EH (cell line): ENCODE measurements around the gene SLC35B2.

Source experiments
- DNase-seq: peaks from one replicate; pipeline ENCODE4 v3.0.0-alpha.2; 2015; ENCODE audit warnings: low read depth

The SLC35B2 gene

DNA sequence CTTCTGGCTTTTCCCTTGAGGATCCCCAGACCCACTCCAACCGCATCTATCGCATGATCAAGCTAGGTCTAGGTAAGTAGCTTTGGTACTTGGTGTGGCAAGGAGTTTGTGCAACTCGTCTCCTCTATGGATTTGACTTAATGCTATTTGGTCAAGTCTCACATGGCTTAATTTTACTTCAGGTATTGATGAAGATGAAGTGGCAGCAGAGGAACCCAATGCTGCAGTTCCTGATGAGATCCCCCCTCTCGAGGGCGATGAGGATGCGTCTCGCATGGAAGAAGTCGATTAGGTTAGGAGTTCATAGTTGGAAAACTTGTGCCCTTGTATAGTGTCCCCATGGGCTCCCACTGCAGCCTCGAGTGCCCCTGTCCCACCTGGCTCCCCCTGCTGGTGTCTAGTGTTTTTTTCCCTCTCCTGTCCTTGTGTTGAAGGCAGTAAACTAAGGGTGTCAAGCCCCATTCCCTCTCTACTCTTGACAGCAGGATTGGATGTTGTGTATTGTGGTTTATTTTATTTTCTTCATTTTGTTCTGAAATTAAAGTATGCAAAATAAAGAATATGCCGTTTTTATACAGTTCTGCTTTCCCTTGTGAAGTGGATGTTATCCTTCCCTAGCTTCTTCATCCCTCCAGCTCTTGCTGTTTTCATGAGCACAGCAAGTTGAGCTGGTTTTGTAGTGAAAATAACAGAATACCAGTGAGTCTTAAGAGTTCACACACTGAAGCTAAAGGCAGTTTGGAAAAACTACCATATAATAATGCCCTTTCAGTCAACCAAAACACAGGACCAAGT lies 3.8 kb downstream of the SLC35B2 start:
- peak; percentile 56 for DNase-seq

DNA sequence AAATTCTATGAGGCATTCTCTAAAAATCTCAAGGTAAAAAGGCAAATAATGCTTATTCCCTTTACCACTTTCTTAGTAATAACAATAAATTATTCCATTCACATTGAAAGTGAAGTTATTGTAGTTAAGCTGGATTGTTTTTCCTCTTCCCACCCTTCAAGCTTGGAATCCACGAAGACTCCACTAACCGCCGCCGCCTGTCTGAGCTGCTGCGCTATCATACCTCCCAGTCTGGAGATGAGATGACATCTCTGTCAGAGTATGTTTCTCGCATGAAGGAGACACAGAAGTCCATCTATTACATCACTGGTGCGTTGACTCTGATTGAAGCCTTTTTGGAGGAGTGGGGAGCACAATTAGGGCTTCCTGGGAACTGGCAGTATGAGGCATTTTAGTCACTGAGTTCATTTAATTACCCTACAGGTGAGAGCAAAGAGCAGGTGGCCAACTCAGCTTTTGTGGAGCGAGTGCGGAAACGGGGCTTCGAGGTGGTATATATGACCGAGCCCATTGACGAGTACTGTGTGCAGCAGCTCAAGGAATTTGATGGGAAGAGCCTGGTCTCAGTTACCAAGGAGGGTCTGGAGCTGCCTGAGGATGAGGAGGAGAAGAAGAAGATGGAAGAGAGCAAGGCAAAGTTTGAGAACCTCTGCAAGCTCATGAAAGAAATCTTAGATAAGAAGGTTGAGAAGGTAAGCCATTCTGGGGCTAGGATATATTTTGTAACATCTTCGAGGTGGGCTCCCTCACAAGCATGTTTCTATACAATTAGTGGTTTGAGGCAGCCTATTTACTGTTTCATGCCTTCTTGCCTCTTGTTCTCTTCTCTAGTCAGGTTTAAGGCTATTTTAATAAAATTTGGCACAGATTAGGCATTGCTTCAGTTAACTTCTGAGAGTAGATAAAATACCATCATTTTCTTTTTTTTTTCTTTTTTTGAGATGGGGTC lies 5.5 kb downstream of the SLC35B2 start:
- no peak for DNase-seq

DNA sequence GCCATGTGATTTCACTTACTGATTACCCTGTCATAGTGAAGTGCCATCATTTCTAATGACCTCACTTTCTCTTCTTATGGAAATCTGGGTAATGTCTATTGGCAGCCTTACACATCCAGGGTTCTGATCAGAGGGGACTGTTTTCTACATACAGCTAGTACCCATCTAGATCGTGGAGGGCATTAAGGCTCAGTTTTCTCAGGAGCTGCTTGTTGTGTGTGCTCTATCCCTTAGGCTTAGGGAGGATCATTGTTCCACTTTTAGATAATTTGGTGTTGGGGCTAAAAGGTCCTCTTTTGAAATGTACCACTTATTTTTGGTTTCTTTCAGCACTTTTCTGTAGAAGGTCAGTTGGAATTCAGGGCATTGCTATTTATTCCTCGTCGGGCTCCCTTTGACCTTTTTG lies 6.6 kb downstream of the SLC35B2 start:
- DNase-seq = no peak

DNA sequence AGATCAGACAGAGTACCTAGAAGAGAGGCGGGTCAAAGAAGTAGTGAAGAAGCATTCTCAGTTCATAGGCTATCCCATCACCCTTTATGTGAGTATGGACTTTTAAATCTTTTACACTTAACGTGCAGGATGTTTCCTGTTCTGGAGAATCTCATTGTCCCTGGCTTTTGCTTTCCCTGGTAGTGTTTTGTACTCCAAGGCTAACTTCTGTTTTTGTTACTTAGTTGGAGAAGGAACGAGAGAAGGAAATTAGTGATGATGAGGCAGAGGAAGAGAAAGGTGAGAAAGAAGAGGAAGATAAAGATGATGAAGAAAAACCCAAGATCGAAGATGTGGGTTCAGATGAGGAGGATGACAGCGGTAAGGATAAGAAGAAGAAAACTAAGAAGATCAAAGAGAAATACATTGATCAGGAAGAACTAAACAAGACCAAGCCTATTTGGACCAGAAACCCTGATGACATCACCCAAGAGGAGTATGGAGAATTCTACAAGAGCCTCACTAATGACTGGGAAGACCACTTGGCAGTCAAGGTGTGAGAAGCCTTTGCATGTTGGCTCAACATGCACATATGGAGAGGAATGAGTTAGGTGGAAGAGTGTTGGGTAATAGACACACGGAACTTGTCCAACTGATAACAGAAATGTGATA lies 7.1 kb downstream of the SLC35B2 start:
- DNase-seq = no peak

DNA sequence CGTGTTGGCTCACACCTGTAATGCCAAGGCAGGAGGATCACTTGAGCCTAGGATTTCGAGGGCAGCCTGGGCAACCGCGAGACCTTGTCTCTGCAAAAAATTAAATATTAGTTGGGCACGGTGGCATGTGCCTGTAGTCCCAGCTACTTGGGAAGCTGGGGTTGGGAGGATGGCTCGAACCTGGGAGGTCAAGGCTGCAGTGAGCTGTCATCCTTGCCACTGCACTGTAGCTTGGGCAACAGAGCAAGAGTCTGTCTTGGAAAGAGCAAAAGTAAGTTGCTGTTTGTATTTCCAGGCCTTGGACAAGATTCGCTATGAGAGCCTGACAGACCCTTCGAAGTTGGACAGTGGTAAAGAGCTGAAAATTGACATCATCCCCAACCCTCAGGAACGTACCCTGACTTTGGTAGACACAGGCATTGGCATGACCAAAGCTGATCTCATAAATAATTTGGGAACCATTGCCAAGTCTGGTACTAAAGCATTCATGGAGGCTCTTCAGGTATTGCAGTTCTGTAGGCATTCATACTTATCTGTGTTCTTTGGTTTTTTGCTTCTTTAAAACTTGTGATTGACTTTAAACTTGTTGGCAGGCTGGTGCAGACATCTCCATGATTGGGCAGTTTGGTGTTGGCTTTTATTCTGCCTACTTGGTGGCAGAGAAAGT lies 8.1 kb downstream of the SLC35B2 start:
- DNase-seq = no peak

DNA sequence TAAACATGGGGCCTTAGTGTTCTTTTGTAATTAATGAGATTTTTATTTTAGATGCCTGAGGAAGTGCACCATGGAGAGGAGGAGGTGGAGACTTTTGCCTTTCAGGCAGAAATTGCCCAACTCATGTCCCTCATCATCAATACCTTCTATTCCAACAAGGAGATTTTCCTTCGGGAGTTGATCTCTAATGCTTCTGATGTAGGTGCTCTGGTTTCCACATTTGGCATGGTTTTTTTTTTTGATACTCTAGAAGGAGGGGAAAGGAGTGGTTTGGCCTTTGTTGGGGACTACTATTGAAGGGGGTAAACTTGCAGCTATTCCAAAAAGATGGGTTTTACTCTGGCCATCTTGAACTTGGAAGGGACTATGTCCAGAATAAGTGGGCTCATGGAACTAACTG lies 8.7 kb downstream of the SLC35B2 start:
- no peak for DNase-seq

DNA sequence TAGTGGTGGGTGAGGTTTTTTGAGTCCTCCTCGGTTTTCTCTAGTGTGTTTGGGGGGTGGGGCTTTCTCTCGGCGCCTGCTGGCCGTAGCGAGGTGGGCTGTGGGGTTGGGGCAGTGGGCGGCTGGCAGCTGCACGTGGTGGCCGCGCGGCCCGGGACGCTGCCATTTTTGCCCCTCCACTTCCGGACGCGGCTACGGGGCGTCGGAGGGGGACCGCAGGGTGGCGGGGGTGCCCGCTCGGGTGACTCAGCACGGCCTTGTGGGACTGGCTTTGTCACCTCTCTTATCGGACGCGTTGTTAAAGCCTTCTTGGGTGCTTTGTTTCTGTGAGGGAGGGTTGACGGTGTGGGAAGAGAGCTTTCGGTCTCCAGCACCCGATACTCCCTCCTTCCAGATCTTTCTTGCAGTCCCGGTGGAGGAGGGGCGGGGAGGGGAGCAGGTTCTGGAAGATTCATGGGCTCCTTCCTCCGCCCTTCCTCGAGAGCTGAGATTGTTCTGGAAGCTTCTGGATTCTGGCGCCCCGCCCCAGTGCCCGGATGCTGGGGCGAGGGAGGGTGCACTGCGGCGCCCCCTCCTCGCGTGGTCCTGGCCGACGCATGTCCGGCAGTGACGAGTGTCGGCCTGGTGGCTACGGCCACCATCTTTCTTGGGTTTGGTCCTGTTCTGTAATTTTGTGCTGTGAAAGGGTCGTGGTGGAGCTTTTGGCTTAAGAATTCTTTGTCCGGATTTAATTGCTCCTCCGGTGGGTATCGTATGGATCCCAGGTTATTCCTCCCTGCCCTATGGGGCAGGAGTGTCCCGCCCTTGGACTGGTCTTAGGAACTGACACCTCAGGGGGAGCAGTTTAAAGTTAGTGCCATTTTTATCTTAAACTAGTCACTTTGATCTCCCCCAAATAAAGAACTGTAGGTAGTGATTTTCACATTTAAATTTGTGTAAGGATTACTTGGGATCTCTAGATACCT lies 9.7 kb downstream of the SLC35B2 start:
- peak; percentile 66 for DNase-seq

DNA sequence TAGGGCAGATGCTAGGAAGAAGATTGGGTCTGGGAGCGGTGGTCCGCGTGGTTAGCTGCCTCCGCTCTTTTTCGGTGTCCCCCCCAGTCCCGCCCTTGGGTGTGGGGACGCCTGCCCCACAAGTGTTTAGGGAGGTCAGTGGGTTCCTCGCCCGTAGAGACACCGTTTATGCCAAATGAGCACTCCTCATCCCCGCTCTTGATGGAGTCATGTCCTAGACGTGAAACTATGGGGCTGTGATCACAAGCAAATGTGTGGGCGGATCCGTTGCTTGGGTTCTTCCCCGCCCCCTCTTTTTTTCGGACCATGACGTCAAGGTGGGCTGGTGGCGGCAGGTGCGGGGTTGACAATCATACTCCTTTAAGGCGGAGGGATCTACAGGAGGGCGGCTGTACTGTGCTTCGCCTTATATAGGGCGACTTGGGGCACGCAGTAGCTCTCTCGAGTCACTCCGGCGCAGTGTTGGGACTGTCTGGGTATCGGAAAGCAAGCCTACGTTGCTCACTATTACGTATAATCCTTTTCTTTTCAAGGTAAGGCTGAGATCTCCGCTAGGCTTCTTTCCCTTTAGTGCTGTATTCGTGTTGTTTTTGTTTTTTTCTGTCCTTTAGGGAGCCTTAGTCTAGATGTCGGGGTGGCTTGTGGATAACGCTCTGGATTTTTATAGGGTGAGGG lies 10.5 kb downstream of the SLC35B2 start, which contains the start of gene HSP90AB1:
Gene HSP90AB1 (plus strand): TSS at position 439 of the 675 bp plus-strand sequence. CDS start 1,529 bp downstream, outside the sequence.
- peak; percentile 97 for DNase-seq

DNA sequence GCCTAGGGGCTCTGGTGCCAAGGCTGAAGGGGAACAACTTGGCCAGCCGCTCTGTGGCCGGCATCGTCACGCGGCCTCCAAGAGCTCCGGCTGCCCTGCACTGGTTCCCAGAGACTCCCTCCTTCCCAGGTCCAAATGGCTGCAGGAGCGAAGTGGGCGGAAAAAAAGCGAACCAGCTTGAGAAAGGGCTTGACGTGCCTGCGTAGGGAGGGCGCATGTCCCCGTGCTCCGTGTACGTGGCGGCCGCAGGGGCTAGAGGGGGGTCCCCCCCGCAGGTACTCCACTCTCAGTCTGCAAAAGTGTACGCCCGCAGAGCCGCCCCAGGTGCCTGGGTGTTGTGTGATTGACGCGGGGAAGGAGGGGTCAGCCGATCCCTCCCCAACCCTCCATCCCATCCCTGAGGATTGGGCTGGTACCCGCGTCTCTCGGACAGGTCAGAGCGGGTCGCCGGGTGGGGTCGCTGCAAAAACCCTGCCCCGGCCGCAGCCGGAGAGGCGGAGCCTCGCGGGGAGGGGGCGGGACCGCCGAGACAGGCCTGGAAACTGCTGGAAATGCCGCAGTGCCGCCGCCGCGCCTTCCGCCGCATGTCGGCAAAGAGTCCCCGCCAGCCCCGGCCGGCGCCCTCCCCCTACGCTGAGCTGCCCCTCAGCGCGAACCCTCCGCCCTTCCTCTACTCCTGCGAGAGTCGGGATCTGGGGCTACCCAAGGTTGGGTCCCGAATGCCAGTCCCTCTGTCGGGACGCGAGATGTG lies 11.2 kb downstream of the SLC35B2 start:
- DNase-seq = peak; percentile 80

DNA sequence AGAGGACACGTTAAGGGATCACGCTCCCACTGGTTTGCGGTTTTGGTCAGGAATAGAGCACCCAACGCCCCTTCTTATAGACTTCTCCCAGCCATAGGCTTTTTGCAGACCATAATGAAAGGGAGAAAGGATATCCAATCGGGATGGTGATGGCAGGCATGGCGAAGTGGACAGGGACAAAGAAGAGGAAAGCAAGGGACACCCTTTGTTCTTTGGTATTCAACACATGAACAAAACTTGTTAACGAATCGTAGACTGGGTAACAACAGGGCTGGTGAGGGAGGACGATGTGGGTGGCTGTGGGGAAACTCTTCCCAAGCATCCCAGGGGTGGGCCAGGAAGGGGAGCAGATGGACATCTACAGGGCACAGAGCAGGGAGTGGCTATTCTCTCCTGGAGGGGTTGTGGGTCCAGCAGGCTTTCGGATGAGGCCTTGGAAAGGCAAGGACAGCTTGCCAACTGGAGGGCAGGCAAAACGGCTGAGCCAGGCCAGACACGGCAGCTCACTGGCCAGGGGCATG lies 11.9 kb downstream of the SLC35B2 start:
- DNase-seq = no peak

DNA sequence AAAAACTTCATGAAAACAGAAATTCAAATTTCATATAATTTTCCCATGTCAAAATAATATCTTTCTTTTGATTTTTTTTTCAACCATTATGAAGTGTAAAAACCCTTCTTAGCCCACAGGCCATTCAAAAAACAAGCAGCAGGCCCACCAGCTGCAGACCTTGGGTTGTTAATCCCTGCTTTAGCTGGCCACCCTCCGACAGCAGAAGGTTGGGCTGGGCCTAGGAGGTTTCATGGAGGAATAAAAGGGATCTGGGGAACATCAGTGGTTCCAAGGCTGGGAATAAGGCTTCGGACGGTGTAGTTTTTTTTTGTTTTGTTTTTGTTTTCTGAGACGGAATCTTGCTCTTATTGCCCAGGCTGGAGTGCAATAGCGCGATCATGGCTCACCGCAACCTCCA lies 14.0 kb downstream of the SLC35B2 start:
- no peak for DNase-seq

DNA sequence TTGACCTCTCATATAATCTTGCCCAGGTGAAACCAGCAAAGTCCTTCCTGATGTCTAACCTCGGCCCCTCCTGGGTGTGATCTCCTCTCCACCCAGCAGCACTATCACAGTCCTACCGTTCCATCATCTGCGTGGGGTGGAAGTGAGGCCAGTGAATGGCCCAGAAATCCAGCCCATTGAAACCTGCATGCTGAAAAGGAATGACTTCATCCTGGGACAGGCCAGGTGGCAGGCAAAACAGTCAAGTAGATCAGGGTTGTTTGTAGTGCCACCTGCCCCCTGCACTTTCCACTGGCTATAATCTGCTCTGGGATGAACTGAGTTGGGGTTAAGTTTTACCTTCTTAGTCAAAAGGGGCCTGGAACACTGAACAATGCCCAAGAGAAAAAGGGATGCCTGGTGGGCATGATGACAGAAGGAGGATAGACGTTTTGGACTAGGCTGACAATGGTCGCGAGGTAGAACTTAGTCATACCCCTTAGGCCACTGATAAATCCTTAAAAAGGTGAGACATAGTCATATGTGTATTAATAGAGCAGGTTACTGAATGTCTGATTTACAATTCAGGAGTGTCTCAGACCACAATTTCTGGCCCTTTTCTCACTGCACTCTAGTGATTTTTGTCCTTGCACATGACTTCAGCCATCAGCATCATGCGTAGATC lies 18.5 kb downstream of the SLC35B2 start:
- DNase-seq = no peak

DNA sequence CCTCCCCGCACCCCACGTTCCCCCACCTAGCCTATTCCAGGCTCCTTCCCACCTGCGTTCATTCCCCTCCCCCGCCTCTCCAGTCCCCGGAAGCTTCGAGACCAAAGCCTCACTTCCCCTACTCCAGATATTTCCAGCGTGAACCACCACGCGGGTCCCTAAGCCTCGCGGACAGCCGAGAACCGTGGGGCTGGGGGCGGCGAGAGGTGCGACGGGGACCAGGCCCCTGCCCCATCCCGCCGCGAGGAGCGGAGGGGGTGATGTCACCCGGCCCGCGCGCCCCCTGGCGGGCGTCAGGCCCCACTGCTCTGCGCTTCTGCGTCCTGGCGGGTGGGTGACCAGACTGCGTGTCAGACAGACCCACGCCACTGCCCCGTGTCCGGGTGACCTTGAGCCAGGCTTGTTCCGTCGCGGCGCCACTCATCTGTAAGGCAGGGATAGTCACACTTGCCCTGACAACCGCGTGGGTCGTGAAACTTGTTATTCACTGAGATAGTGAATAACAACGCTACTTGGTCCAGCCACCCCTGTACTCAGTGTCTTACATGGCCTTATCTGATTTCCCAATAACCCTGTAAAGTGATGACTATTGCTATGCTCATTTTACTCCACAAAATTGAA lies 19.4 kb downstream of the SLC35B2 start:
- DNase-seq = peak; percentile 74

DNA sequence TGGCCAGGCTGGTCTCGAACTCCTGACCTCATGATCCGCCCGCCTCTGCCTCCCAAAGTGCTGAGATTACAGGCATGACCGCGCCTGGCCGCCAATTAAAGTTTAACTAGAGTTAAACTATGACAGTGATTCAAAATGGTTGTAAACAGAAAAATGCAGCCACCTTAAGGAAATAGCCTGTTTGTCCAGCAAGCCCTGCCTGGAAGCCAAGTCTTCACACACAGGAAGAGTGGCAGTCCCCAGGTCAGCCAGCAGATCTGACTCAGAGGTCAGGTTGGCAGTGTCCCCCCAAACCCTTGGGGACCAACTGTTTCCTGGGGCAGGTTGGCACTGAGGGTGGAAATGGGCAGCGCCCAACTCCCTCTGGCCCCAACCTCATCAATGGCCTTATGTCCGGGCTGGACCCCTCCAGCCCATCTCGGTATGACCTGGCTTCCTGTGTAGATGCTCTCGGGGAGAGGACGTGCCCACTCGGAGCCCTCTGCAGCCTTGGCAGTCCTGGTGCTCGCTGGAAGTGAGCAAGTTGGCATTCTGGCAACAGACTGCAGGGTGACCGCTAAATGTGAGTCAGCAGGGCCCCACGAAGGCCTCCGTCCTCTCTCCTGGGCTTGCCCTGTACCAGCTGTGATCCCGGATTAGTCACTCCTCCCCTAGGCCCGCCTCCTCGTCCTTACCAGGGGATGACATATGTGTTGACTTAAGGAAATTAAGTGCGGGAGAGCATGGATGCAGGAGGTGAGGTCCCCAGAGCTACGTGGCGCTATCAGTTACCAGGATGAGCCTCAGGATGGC lies 20.1 kb downstream of the SLC35B2 start:
- DNase-seq = peak; percentile 99

DNA sequence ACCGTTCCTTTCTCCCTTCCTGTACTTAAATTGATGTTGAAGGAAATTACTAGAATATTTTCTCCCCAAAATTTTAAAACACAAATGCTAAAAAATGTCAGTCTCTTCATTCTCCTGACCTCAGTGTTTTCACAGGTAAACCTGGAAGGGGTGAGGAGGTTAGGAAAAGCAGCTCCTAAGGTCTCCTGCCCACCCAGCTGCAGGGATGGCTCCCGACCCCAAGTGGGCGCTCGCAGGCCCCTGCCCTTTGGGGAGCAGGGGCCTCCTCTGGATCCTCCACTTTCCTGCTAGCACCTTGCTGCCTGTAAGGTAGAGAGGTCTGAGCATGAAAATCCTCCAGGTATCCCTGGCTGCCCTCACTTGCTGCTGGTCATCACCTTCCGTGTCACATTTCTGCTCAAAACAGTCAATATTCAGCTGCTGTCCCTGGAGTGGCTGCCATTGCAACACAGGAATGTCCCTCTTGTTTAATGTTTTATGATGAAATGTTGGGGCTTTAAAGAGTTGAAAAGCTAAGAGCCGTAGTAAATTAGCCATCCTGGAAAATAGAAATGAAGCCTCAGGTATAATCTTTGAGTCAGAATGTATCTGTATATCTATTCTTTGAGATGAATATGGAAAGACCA lies 21.3 kb downstream of the SLC35B2 start:
- DNase-seq = no peak

DNA sequence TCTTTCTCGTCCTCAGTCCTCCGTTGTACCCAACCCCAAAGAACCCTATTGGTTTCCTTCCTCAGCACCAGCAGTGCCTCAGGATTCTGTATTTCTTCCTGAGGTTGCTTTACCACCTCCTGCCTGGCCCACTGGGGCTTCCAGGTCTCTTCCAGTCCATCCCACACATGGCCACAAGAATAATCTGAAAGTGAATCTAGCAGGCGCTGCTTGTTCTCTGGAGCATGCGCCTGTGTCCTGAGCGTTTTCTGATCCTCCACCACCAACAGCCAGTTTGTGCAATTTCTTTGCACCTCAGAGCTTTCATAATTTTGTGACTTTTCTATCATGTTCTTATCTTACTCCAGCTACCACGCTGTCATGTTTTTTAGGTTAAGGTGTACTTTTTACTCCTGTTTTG lies 22.1 kb downstream of the SLC35B2 start:
- DNase-seq = no peak
